ENCODE measurements around the gene TTC28. TPM values are rescaled to one million over a fixed set of nuclear protein-coding genes. Genes with fewer than 3 reads are reported as not detected.

Gene TTC28
- total and polyA plus RNA-seq, 2 donors = 2.0 to 5.5 TPM

GRCh38 chr22:28183078-28183860, 496.4 kb downstream of the TTC28 start:
- H3K36me3 ChIP-seq (ENCODE audit: control insufficient read depth in 2 of 2, insufficient read depth in 2 of 2, low read length in 1 of 2) = no peaks in the 10 kb centered on the region
- no peak overlapping the region for H3K27ac ChIP-seq (ENCODE audit: low read depth in 1 of 2, low read length in 1 of 2)
- H3K4me1 ChIP-seq (ENCODE audit: control insufficient read depth in 2 of 2, insufficient read depth in 2 of 2, low read length in 2 of 2) = no peaks in the 10 kb centered on the region
- H3K27me3 ChIP-seq (ENCODE audit: control insufficient read depth in 2 of 2, insufficient read depth in 1 of 2, low read length in 1 of 2) = no peaks in the 10 kb centered on the region
- DNase-seq (ENCODE audit: low read depth in 6 of 9, low spot score in 9 of 9) = no peak
- 95% methylated on average over 4 of the region's 4 CpGs for WGBS
- H3K4me3 ChIP-seq (ENCODE audit: low read length in 2 of 2) = no peak overlapping the region
- H3K9me3 ChIP-seq (ENCODE audit: control insufficient read depth in 2 of 2, insufficient read depth in 1 of 2, low read length in 1 of 2) = no peaks in the 10 kb centered on the region

GRCh38 chr22:28180804-28181731, 498.6 kb downstream of the TTC28 start:
- WGBS = 99% methylated on average over 1 of the region's 1 CpG

GRCh38 chr22:28179392-28179791, 500.2 kb downstream of the TTC28 start:
- Histone ChIP-seq H3K9me3 (ENCODE audit: control insufficient read depth in 2 of 2, insufficient read depth in 1 of 2, low read length in 1 of 2) (no peaks in the 10 kb centered on the region), H3K4me1 (ENCODE audit: control insufficient read depth in 2 of 2, insufficient read depth in 2 of 2, low read length in 2 of 2) (no peaks in the 10 kb centered on the region), H3K27ac (ENCODE audit: low read depth in 1 of 2, low read length in 1 of 2) (no peak overlapping the region), H3K36me3 (ENCODE audit: control insufficient read depth in 2 of 2, insufficient read depth in 2 of 2, low read length in 1 of 2) (no peaks in the 10 kb centered on the region), H3K27me3 (ENCODE audit: control insufficient read depth in 2 of 2, insufficient read depth in 1 of 2, low read length in 1 of 2) (no peaks in the 10 kb centered on the region), H3K4me3 (ENCODE audit: low read length in 2 of 2) (no peak overlapping the region)
- no peak for DNase-seq (ENCODE audit: low read depth in 6 of 9, low spot score in 9 of 9)
- 86% methylated on average over 4 of the region's 4 CpGs for WGBS

More at GRCh38 chr22:28180804-28181731, 498.6 kb downstream of the TTC28 start:
- Histone ChIP-seq H3K4me1 (ENCODE audit: control insufficient read depth in 2 of 2, insufficient read depth in 2 of 2, low read length in 2 of 2) (no peaks in the 10 kb centered on the region), H3K27me3 (ENCODE audit: control insufficient read depth in 2 of 2, insufficient read depth in 1 of 2, low read length in 1 of 2) (no peaks in the 10 kb centered on the region), H3K9me3 (ENCODE audit: control insufficient read depth in 2 of 2, insufficient read depth in 1 of 2, low read length in 1 of 2) (no peaks in the 10 kb centered on the region), H3K4me3 (ENCODE audit: low read length in 2 of 2) (no peak overlapping the region), H3K36me3 (ENCODE audit: control insufficient read depth in 2 of 2, insufficient read depth in 2 of 2, low read length in 1 of 2) (no peaks in the 10 kb centered on the region), H3K27ac (ENCODE audit: low read depth in 1 of 2, low read length in 1 of 2) (no peak overlapping the region)
- no peak for DNase-seq (ENCODE audit: low read depth in 6 of 9, low spot score in 9 of 9)

GRCh38 chr22:28175730-28176492, 503.7 kb downstream of the TTC28 start:
- WGBS = 96% methylated on average over 4 of the region's 4 CpGs
- H3K4me1 ChIP-seq (ENCODE audit: control insufficient read depth in 2 of 2, insufficient read depth in 2 of 2, low read length in 2 of 2) = peaks cover 0 to 3% of the 10 kb centered on the region in 2 donors
- no peaks in the 10 kb centered on the region for H3K9me3 ChIP-seq (ENCODE audit: control insufficient read depth in 2 of 2, insufficient read depth in 1 of 2, low read length in 1 of 2)
- H3K27me3 ChIP-seq (ENCODE audit: control insufficient read depth in 2 of 2, insufficient read depth in 1 of 2, low read length in 1 of 2) = no peaks in the 10 kb centered on the region
- H3K36me3 ChIP-seq (ENCODE audit: control insufficient read depth in 2 of 2, insufficient read depth in 2 of 2, low read length in 1 of 2) = no peaks in the 10 kb centered on the region
- DNase-seq (ENCODE audit: low read depth in 6 of 9, low spot score in 9 of 9) = no peak
- no peak overlapping the region for H3K27ac ChIP-seq (ENCODE audit: low read depth in 1 of 2, low read length in 1 of 2)
- H3K4me3 ChIP-seq (ENCODE audit: low read length in 2 of 2) = no peak overlapping the region

- no peaks in the 10 kb centered on the region for H3K27me3 ChIP-seq (ENCODE audit: control insufficient read depth in 2 of 2, insufficient read depth in 1 of 2, low read length in 1 of 2)
- H3K9me3 ChIP-seq (ENCODE audit: control insufficient read depth in 2 of 2, insufficient read depth in 1 of 2, low read length in 1 of 2) = no peaks in the 10 kb centered on the region
- H3K27ac ChIP-seq (ENCODE audit: low read depth in 1 of 2, low read length in 1 of 2) = no peak overlapping the region
- no peaks in the 10 kb centered on the region for H3K36me3 ChIP-seq (ENCODE audit: control insufficient read depth in 2 of 2, insufficient read depth in 2 of 2, low read length in 1 of 2)
- H3K4me3 ChIP-seq (ENCODE audit: low read length in 2 of 2) = no peak overlapping the region
- H3K4me1 ChIP-seq (ENCODE audit: control insufficient read depth in 2 of 2, insufficient read depth in 2 of 2, low read length in 2 of 2) = peaks cover 0 to 3% of the 10 kb centered on the region in 2 donors
- DNase-seq (ENCODE audit: low read depth in 6 of 9, low spot score in 9 of 9) = no peak
- WGBS = 98% methylated on average over 4 of the region's 4 CpGs
Observed at GRCh38 chr22:28174509-28174908, 505.1 kb downstream of the TTC28 start.

GRCh38 chr22:28172892-28173670, 506.6 kb downstream of the TTC28 start:
- H3K36me3 ChIP-seq (ENCODE audit: control insufficient read depth in 2 of 2, insufficient read depth in 2 of 2, low read length in 1 of 2) = no peaks in the 10 kb centered on the region
- H3K4me1 ChIP-seq (ENCODE audit: control insufficient read depth in 2 of 2, insufficient read depth in 2 of 2, low read length in 2 of 2) = peaks cover 0 to 3% of the 10 kb centered on the region in 2 donors
- 53% methylated on average over 4 of the region's 4 CpGs for WGBS
- no peak overlapping the region for H3K4me3 ChIP-seq (ENCODE audit: low read length in 2 of 2)
- H3K27ac ChIP-seq (ENCODE audit: low read depth in 1 of 2, low read length in 1 of 2) = no peak overlapping the region
- H3K27me3 ChIP-seq (ENCODE audit: control insufficient read depth in 2 of 2, insufficient read depth in 1 of 2, low read length in 1 of 2) = no peaks in the 10 kb centered on the region
- no peaks in the 10 kb centered on the region for H3K9me3 ChIP-seq (ENCODE audit: control insufficient read depth in 2 of 2, insufficient read depth in 1 of 2, low read length in 1 of 2)
- DNase-seq (ENCODE audit: low read depth in 6 of 9, low spot score in 9 of 9) = no peak

GRCh38 chr22:28171712-28172111, 507.9 kb downstream of the TTC28 start:
- DNase-seq (ENCODE audit: low read depth in 6 of 9, low spot score in 9 of 9) = peak in 2 of 9 donors; percentile 0 to 12
- H3K4me3 ChIP-seq (ENCODE audit: low read length in 2 of 2) = no peak overlapping the region
- no peaks in the 10 kb centered on the region for H3K36me3 ChIP-seq (ENCODE audit: control insufficient read depth in 2 of 2, insufficient read depth in 2 of 2, low read length in 1 of 2)
- no peak overlapping the region for H3K27ac ChIP-seq (ENCODE audit: low read depth in 1 of 2, low read length in 1 of 2)
- no peaks in the 10 kb centered on the region for H3K9me3 ChIP-seq (ENCODE audit: control insufficient read depth in 2 of 2, insufficient read depth in 1 of 2, low read length in 1 of 2)
- H3K4me1 ChIP-seq (ENCODE audit: control insufficient read depth in 2 of 2, insufficient read depth in 2 of 2, low read length in 2 of 2) = peaks cover 0 to 3% of the 10 kb centered on the region in 2 donors
- no peaks in the 10 kb centered on the region for H3K27me3 ChIP-seq (ENCODE audit: control insufficient read depth in 2 of 2, insufficient read depth in 1 of 2, low read length in 1 of 2)

GRCh38 chr22:28171115-28171514, 508.5 kb downstream of the TTC28 start:
- Histone ChIP-seq H3K9me3 (ENCODE audit: control insufficient read depth in 2 of 2, insufficient read depth in 1 of 2, low read length in 1 of 2) (no peaks in the 10 kb centered on the region), H3K4me1 (ENCODE audit: control insufficient read depth in 2 of 2, insufficient read depth in 2 of 2, low read length in 2 of 2) (peaks cover 0 to 3% of the 10 kb centered on the region in 2 donors), H3K4me3 (ENCODE audit: low read length in 2 of 2) (no peak overlapping the region), H3K27ac (ENCODE audit: low read depth in 1 of 2, low read length in 1 of 2) (no peak overlapping the region), H3K36me3 (ENCODE audit: control insufficient read depth in 2 of 2, insufficient read depth in 2 of 2, low read length in 1 of 2) (no peaks in the 10 kb centered on the region), H3K27me3 (ENCODE audit: control insufficient read depth in 2 of 2, insufficient read depth in 1 of 2, low read length in 1 of 2) (no peaks in the 10 kb centered on the region)
- no peak for DNase-seq (ENCODE audit: low read depth in 6 of 9, low spot score in 9 of 9)
- WGBS = 95% methylated on average over 2 of the region's 2 CpGs

Measured in thymus (tissue), 11 donors.